HEK293T (cell line): ENCODE measurements around the gene PLB1.

Experiments used
- CTCF ChIA-PET: fragments of 350-600 bp; formaldehyde crosslinking; extraction: SDS; loops from one replicate; lab custom pipeline; 2021; ENCODE audit warnings: antibody characterized with exemption, inconsistent platforms; lab: Yijun Ruan, JAX
- POLR2A ChIA-PET: fragments of 350-600 bp; formaldehyde crosslinking; extraction: SDS; loops from one replicate; lab custom pipeline; 2020; ENCODE audit warnings: antibody characterized with exemption, inconsistent platforms; lab: Yijun Ruan, JAX
- DNase-seq: peaks from one replicate; pipeline ENCODE4 v3.0.0; 2012; ENCODE audit warnings: mixed read lengths; ENCODE audit errors: extremely low spot score
- ARNT ChIP-seq: fragments of 450-650 bp; IDR thresholded peaks from 2 replicates; pipeline ENCODE4 v1.6.1; 2017; ENCODE audit warnings: mild to moderate bottlenecking
- BHLHE40 ChIP-seq: fragments of 450-650 bp; IDR thresholded peaks from 2 replicates; pipeline ENCODE4 v1.6.1; 2016; ENCODE audit warnings: mild to moderate bottlenecking, moderate library complexity, borderline replicate concordance
- CTBP1 ChIP-seq: fragments of 450-650 bp; IDR thresholded peaks from 2 replicates; pipeline ENCODE4 v1.6.1; 2016; ENCODE audit warnings: borderline replicate concordance
- ELF4 ChIP-seq: fragments of 450-650 bp; IDR thresholded peaks from 2 replicates; pipeline ENCODE4 v1.6.1; 2017; ENCODE audit warnings: antibody characterized with exemption
- FOXA1 ChIP-seq: fragments of 450-650 bp; IDR thresholded peaks from 2 replicates; pipeline ENCODE4 v1.6.1; 2016; ENCODE audit warnings: mild to moderate bottlenecking
- FOXK2 ChIP-seq: fragments of 450-650 bp; IDR thresholded peaks from 2 replicates; pipeline ENCODE4 v1.6.1; 2016; ENCODE audit warnings: mild to moderate bottlenecking
- FOXM1 ChIP-seq: fragments of 450-650 bp; IDR thresholded peaks from 2 replicates; pipeline ENCODE4 v1.6.1; 2017; ENCODE audit warnings: mild to moderate bottlenecking, borderline replicate concordance
- HDGF ChIP-seq: fragments of 450-650 bp; IDR thresholded peaks from 2 replicates; pipeline ENCODE4 v1.6.1; 2017; ENCODE audit warnings: antibody characterized with exemption, borderline replicate concordance
- L3MBTL2 ChIP-seq: fragments of 450-650 bp; conservative IDR thresholded peaks from 2 replicates; pipeline ENCODE4 v1.6.1; 2016; ENCODE audit warnings: mild to moderate bottlenecking
- LEF1 ChIP-seq: fragments of 450-650 bp; IDR thresholded peaks from 2 replicates; pipeline ENCODE4 v1.6.1; 2017; ENCODE audit warnings: mild to moderate bottlenecking, borderline replicate concordance
- NFRKB ChIP-seq: fragments of 450-650 bp; IDR thresholded peaks from 2 replicates; pipeline ENCODE4 v1.6.1; 2016; ENCODE audit warnings: mild to moderate bottlenecking, moderate library complexity
- SP1 ChIP-seq: fragments of 450-650 bp; IDR thresholded peaks from 2 replicates; pipeline ENCODE4 v1.6.1; 2017
- SUZ12 ChIP-seq: fragments of 450-650 bp; IDR thresholded peaks from 2 replicates; pipeline ENCODE4 v1.6.1; 2016; ENCODE audit warnings: mild to moderate bottlenecking
- TARDBP ChIP-seq: fragments of 450-650 bp; IDR thresholded peaks from 2 replicates; pipeline ENCODE4 v1.6.1; 2016
- ZNF384 ChIP-seq: fragments of 450-650 bp; IDR thresholded peaks from 2 replicates; pipeline ENCODE4 v1.6.1; 2016
- TF ChIP-seq, protein P1 (sequence below): fragments of 450-650 bp; IDR thresholded peaks from 2 replicates; pipeline ENCODE4 v1.6.1; 2016

The PLB1 gene

DNA sequence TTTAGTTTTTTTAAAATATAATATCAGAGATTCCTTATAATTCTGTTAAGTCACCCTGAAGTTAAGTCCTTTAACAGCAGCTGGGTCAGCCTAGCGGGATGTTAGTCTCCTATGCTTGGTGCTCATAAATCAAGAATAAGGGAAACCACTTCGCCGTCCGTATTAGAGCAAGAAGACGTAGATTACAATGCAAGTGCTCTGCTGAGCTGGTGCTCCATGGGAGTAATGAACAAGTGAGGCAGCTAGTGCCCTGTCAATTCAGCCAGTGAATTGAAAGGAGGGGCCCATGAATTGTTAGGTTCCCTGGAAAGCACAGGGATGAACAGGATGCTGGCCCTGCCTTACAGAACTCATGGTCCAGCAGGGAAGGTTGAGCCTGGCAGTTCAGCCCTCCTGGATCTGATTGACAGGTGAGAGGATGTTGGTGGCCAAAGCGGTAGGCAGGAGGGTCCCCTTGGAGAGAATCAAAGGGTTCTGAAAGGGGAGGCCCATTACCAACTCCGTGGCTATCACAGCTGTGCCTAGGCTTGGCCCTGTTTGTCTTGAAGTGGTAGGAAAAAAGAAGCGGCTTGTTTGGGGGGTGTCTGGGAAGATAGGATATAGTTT, 30.8 kb downstream of the PLB1 start:
- POLR2A ChIA-PET: interaction anchor here (0.5 kb wide), 1 partner anchor 1920 kb away, joined by 3 read pairs; the partner anchor contains the start of gene LCLAT1
- CTCF ChIA-PET: interaction anchor here (0.6 kb wide), 1 partner anchor 34 kb away, joined by 3 read pairs; no protein-coding TSS in a partner anchor
- TF ChIP-seq L3MBTL2 (no peak), FOXK2 (no peak), FOXA1 (no peak), SP1 (no peak), BHLHE40 (no peak), HDGF (no peak), FOXM1 (no peak), SUZ12 (no peak)
- DNase-seq: no peak

DNA sequence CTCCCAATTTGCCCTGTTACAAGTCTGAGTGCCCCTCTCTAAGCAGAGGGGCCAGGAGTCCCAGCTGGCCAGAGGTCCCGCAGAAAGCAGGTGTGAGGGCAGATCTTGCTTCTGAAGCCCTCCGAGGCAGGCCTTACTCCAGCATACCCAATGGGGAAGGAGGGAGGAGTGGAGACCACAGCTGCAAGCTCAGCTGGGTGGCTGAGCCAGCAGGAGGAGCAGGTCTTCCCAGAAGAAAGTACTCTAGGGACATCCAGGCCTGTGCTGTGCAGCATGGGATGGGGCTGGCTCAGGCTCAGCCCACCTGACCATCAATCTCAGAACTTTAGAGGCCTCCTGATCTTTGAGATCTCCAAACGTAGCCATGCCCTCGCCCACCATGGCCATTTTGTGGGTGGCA, 31.3 kb downstream of the PLB1 start:
- POLR2A ChIA-PET: interaction anchor here (0.5 kb wide), 1 partner anchor 1920 kb away, joined by 3 read pairs; the partner anchor contains the start of gene LCLAT1
- no peak for DNase-seq
- CTCF ChIA-PET: interaction anchor here (0.6 kb wide), 1 partner anchor 34 kb away, joined by 3 read pairs; no protein-coding TSS in a partner anchor
- TF ChIP-seq ARNT: no peak
- TF ChIP-seq HDGF: no peak

DNA sequence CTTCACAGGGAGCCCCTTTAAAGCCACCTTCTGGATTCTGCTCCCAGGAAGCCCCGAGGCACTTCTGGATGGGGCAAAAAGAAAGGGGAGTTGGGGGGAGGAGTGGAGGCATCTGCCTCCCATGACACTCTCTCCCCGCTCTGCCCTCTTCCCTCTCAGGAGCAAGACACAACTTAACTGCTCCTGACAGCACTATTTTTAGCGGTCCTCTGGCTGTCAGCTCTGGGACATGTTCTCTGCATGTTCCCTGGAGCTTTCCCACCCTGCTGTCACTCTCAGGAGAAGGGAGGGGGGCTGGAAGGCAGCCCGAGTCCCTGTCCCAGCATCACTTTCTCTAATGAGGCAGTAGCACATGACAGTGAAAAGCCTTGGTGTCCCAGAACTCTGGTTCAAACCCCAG, 32.3 kb downstream of the PLB1 start:
- TF ChIP-seq BHLHE40: no peak
- no peak for DNase-seq
- CTCF ChIA-PET: interaction anchor here (1.4 kb wide), 1 partner anchor 12 kb away, joined by 3 read pairs; no protein-coding TSS in a partner anchor
- POLR2A ChIA-PET: no interaction called here

DNA sequence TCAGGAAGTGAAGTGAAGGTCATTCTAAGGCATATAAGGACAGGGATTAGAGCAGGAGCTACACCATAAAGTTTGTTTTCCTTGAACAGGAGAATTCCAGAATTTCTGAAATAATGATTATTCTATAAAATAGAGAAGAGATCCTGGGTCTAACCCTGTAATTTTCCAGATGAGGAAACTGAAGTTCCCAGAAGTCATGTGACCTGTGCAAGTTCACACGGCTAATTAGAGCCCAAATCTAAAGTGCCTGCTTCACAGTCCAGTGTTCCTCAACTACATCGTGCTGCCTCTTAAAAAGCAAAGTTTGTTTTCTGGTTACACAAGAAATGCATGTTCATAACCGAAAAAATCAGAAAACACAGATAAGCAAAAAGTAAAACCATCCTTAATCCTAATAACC, 34.9 kb downstream of the PLB1 start:
- no peak for DNase-seq
- TF ChIP-seq HDGF (no peak), ARNT (no peak), L3MBTL2 (no peak), SP1 (no peak), ELF4 (no peak), ZNF384 (no peak), TARDBP (no peak)
- CTCF ChIA-PET: no interaction called here
- POLR2A ChIA-PET: no interaction called here

DNA sequence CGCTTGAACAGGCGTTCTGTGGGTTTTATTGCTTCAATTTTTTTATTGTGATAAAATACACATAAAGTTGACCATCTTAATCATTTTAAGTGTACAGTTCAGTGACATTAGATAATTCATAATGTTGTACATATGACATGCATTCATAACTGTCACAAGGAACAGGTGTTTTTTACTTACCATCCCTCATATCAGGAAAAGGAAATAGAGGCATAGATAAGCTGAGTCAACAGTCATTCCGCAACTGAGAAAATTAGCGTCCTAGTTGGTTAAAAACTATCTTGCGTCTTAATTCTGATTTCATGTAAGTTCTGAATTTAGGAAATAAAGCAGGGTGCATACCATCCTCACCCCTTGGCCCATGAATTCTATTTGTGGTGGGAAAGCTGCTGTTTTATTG, 36.5 kb downstream of the PLB1 start:
- no peak for DNase-seq
- TF ChIP-seq HDGF (no peak), TARDBP (no peak), ARNT (no peak)
- ChIA-PET CTCF (no interaction called here), POLR2A (no interaction called here)

DNA sequence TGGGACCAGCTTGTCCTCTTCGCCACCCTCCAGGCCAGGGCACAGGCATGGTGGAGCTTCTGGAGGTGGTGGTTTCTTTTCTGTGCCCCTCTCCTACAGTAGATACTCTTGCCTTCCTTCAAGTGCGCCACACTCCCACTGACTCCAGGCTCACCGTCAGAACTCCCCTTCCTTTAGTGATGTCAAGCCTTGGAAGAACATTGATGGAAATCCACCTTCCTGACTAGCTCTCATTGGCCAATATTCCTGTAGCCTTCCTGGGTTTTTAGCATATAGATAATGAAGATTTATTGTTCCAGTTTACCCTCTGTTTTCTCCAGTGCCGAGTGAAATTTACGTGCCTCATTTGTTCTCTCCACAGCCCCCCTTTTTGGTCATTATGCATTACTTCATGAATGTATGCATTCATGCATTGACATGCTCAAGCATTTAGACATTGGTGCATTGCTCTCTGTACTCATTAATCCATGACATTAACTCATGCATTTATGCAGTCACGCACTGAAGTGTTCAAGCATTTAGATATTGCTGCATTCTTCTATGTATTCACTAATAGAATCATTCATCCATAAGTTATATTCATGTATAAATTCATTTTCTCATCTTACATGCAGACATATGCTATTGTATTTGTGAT, 37.3 kb downstream of the PLB1 start:
- no peak for TF ChIP-seq SUZ12
- no peak for TF ChIP-seq BHLHE40
- TF ChIP-seq, protein P1, sequence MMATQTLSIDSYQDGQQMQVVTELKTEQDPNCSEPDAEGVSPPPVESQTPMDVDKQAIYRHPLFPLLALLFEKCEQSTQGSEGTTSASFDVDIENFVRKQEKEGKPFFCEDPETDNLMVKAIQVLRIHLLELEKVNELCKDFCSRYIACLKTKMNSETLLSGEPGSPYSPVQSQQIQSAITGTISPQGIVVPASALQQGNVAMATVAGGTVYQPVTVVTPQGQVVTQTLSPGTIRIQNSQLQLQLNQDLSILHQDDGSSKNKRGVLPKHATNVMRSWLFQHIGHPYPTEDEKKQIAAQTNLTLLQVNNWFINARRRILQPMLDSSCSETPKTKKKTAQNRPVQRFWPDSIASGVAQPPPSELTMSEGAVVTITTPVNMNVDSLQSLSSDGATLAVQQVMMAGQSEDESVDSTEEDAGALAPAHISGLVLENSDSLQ: no peak
- TF ChIP-seq FOXA1: no peak
- no peak for TF ChIP-seq FOXM1
- no peak for TF ChIP-seq TARDBP
- no peak for TF ChIP-seq ELF4
- ChIA-PET POLR2A (no interaction called here), CTCF (no interaction called here)
- no peak for DNase-seq

DNA sequence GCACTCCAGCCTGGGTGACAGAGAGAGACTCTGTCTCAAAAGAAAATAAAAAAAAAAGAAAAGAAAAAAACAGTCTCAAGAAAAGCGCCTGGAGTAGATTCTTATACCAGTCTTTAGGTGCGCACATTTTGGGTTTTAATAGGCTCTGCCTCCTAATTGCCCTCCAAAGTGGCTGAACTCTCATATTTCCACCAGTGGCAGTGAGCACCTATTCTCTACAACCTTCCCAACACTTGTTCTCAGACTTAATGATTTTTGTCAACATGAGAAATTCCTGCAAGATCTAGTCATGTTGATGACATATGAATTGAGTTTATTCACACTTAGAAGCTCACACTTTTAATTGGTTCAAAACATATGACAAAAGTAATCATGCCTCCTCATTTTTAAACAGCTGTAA, 39.0 kb downstream of the PLB1 start:
- ChIA-PET POLR2A (no interaction called here), CTCF (no interaction called here)
- DNase-seq: no peak
- TF ChIP-seq ELF4: no peak
- no peak for TF ChIP-seq SUZ12
- TF ChIP-seq, protein P1: no peak
- TF ChIP-seq FOXM1: no peak
- no peak for TF ChIP-seq L3MBTL2

DNA sequence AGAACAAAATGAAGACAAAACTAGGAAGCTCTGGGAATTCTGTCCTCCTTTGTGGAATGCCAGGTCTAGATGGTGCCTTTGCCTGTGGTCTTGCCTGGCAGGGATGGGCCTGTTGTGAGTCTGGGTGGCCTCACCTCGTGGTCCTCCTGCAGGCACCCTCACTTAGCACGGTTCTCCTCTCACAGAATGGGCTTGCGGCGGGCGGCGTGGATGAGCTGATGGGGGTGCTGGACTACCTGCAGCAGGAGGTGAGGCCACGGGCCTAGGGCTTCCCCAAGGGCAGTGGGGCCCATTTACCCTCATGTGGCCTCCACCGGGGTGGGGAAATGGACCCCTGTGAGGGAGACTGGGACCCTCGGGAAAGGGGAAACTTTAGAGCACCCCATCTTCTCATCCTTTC, 42.3 kb downstream of the PLB1 start:
- TF ChIP-seq ELF4: no peak
- no peak for TF ChIP-seq SUZ12
- no peak for TF ChIP-seq SP1
- no peak for TF ChIP-seq HDGF

DNA sequence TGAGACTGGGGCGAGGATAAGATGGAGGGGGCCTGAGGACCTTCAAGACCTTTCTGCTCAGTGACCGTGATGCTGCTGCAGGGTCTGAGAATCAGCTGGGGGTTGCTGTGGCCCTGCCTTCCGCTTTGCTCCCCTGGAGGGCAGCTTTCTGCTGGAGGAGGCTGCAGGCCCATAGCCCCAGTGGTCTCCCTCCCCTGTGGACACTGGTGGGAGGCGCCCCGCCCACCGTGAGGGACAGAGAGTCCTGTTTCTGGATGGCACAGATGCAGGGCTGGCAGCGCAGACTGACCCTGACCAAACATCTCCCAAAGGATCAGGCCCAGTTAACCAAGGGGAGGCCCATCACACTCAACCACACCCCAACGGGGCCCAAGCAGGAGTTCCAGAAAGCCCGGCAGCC, 42.8 kb downstream of the PLB1 start:
- no peak for DNase-seq
- TF ChIP-seq NFRKB (no peak), ZNF384 (no peak), ARNT (no peak), SUZ12 (no peak), ELF4 (no peak), FOXM1 (no peak), TARDBP (no peak), BHLHE40 (no peak), SP1 (no peak), L3MBTL2 (no peak), HDGF (no peak), FOXK2 (no peak), LEF1 (no peak), FOXA1 (no peak), CTBP1 (no peak)
- TF ChIP-seq, protein P1: no peak
- POLR2A ChIA-PET: no interaction called here
- CTCF ChIA-PET: no interaction called here

More for the DNA sequence above, 42.3 kb downstream of the PLB1 start:
- CTCF ChIA-PET: interaction anchor here (0.7 kb wide), 1 partner anchor 85 kb away, joined by 3 read pairs; no protein-coding TSS in a partner anchor
- POLR2A ChIA-PET: no interaction called here
- DNase-seq: no peak
